ENCODE results near the gene SPCS3.

DNA sequence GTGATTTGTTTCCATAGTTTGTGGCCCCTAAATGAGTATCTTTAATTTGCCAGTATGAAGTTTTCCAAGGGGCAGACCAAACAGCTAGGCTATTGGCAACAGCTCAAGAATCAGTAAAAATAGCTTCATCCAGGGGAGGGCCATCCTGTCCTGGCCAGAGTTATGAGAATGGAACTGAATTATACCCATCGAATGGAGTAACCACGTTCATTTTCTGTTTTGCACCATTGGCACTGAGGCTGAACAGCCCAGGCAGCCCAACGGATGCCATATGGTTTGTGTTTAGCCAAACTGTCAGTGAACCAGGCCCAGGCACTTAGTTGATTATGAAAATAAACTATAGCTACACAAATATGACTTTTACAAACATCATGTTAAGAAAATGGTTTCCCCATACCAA is 33.0 kb upstream of the SPCS3 start:
- TF ChIP-seq, protein P1, sequence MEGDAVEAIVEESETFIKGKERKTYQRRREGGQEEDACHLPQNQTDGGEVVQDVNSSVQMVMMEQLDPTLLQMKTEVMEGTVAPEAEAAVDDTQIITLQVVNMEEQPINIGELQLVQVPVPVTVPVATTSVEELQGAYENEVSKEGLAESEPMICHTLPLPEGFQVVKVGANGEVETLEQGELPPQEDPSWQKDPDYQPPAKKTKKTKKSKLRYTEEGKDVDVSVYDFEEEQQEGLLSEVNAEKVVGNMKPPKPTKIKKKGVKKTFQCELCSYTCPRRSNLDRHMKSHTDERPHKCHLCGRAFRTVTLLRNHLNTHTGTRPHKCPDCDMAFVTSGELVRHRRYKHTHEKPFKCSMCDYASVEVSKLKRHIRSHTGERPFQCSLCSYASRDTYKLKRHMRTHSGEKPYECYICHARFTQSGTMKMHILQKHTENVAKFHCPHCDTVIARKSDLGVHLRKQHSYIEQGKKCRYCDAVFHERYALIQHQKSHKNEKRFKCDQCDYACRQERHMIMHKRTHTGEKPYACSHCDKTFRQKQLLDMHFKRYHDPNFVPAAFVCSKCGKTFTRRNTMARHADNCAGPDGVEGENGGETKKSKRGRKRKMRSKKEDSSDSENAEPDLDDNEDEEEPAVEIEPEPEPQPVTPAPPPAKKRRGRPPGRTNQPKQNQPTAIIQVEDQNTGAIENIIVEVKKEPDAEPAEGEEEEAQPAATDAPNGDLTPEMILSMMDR (IDR thresholded peaks at IDR 0.05), result no peak
- no peak for TF ChIP-seq POLR2A (IDR thresholded peaks at IDR 0.05)

Data from thyroid gland (tissue), 4 donors.